ENCODE data around the gene OR2J1.

OR2J1 gene

GRCh38 chr6:29130644-29131043 lies 31.4 kb downstream of the OR2J1 start:
- POLR2A ChIA-PET, result no interaction called here
- no peak for DNase-seq (ENCODE audit: low read depth, low spot score)
- CTCF ChIA-PET, result no interaction called here
- H3K4me3 ChIP-seq (ENCODE audit: low read depth, low read length), result no peak overlapping the region
- no peak for TF ChIP-seq CTCF (IDR thresholded peaks at IDR 0.05; ENCODE audit: insufficient read depth, low read length, missing control alignments)

GRCh38 chr6:29131691-29132090 lies 32.4 kb downstream of the OR2J1 start:
- no peak for DNase-seq (ENCODE audit: low read depth, low spot score)
- no peak overlapping the region for H3K4me3 ChIP-seq (ENCODE audit: low read depth, low read length)
- POLR2A ChIA-PET, result no interaction called here
- CTCF ChIA-PET, result no interaction called here
- no peak for TF ChIP-seq CTCF (IDR thresholded peaks at IDR 0.05; ENCODE audit: insufficient read depth, low read length, missing control alignments)

- no peak overlapping the region for H3K4me3 ChIP-seq (ENCODE audit: low read depth, low read length)
- ChIA-PET POLR2A (no interaction called here), CTCF (no interaction called here)
- no peak for TF ChIP-seq CTCF (IDR thresholded peaks at IDR 0.05; ENCODE audit: insufficient read depth, low read length, missing control alignments)
- DNase-seq (ENCODE audit: low read depth, low spot score), result no peak
Measured at GRCh38 chr6:29137724-29138123, 38.4 kb downstream of the OR2J1 start.

GRCh38 chr6:29141606-29142005 lies 42.3 kb downstream of the OR2J1 start:
- no peak overlapping the region for H3K4me3 ChIP-seq (ENCODE audit: low read depth, low read length)
- TF ChIP-seq CTCF (IDR thresholded peaks at IDR 0.05; ENCODE audit: insufficient read depth, low read length, missing control alignments), result no peak
- ChIA-PET POLR2A (no interaction called here), CTCF (no interaction called here)
- DNase-seq (ENCODE audit: low read depth, low spot score), result no peak

- POLR2A ChIA-PET, result no interaction called here
- no peak overlapping the region for H3K4me3 ChIP-seq (ENCODE audit: low read depth, low read length)
- no peak for TF ChIP-seq CTCF (IDR thresholded peaks at IDR 0.05; ENCODE audit: insufficient read depth, low read length, missing control alignments)
- no peak for DNase-seq (ENCODE audit: low read depth, low spot score)
- CTCF ChIA-PET, result no interaction called here
Measured at GRCh38 chr6:29142309-29142708, 43.0 kb downstream of the OR2J1 start.

GRCh38 chr6:29146179-29146578 lies 46.9 kb downstream of the OR2J1 start:
- H3K4me3 ChIP-seq (ENCODE audit: low read depth, low read length), result no peak overlapping the region
- TF ChIP-seq CTCF (IDR thresholded peaks at IDR 0.05; ENCODE audit: insufficient read depth, low read length, missing control alignments), result no peak
- POLR2A ChIA-PET, result no interaction called here
- CTCF ChIA-PET, result no interaction called here
- no peak for DNase-seq (ENCODE audit: low read depth, low spot score)
